ENCODE results near the gene PPP4R4. TPM values are rescaled to one million over a fixed set of nuclear protein-coding genes. Genes with fewer than 3 reads are reported as not detected.

Gene PPP4R4
- total and polyA plus RNA-seq, 2 of the 4 experiments (the other 2 are of a cell fraction): 0.17 to 0.36 TPM

- POLR2A ChIA-PET (ENCODE audit: unreplicated experiment): no interaction called here
- no peak for DNase-seq
These were observed 129.0 kb downstream of the PPP4R4 start for GRCh38 chr14:94303111-94303510.

More at GRCh38 chr14:94303111-94303510, 129.0 kb downstream of the PPP4R4 start:
- Histone ChIP-seq H2BK5ac (ENCODE audit: low read depth, low read length, poor library complexity, severe bottlenecking) (no peak overlapping the region), H3K4ac (ENCODE audit: low read depth, low read length) (no peak overlapping the region), H3K9me3 (ENCODE audit: control insufficient read depth, insufficient read depth, low read length) (peaks cover 10% of the 10 kb centered on the region), H2AK5ac (ENCODE audit: low read depth, low read length) (no peak overlapping the region), H3K23ac (ENCODE audit: low read depth, low read length) (no peak overlapping the region), H3K18ac (ENCODE audit: low read depth, low read length) (no peak overlapping the region), H2AK9ac (replicated peaks; ENCODE audit: low read depth, low read length, poor library complexity) (no peak overlapping the region), H3K4me3 (ENCODE audit: insufficient read depth, low read depth, low read length) (no peak overlapping the region), H3K27me3 (ENCODE audit: control insufficient read depth, insufficient read depth, low read length) (no peaks in the 10 kb centered on the region), H3K9ac (ENCODE audit: low read depth, low read length) (no peak overlapping the region), H3K14ac (replicated peaks; ENCODE audit: low read depth, low read length) (no peak overlapping the region), H3K79me1 (ENCODE audit: low read depth in 1 of 2, low read length in 2 of 2) (no peaks in the 10 kb centered on the region), H4K20me1 (ENCODE audit: insufficient read depth, low read length) (no peaks in the 10 kb centered on the region), H2BK120ac (ENCODE audit: low read depth, low read length) (no peak overlapping the region), H4K5ac (ENCODE audit: low read depth, low read length) (no peak overlapping the region), H3K27ac (ENCODE audit: insufficient read depth, low read length) (no peak overlapping the region), H3K4me2 (ENCODE audit: low read depth, low read length) (no peak overlapping the region), H2BK15ac (ENCODE audit: low read depth, low read length) (no peak overlapping the region), H3K9me1 (ENCODE audit: insufficient read depth, low read length) (no peaks in the 10 kb centered on the region), H4K8ac (ENCODE audit: low read depth in 2 of 2, low read length in 2 of 2) (no peak overlapping the region), H3K56ac (ENCODE audit: extremely low read depth, insufficient read depth, low read length) (no peak overlapping the region), H3K36me3 (ENCODE audit: control insufficient read depth, insufficient read depth, low read length) (no peaks in the 10 kb centered on the region), H4K91ac (ENCODE audit: insufficient read depth, low read depth, low read length) (no peak overlapping the region), H2BK20ac (ENCODE audit: low read depth, low read length) (no peak overlapping the region), H3K4me1 (ENCODE audit: control insufficient read depth, insufficient read depth, low read length) (no peaks in the 10 kb centered on the region), H2AFZ (replicated peaks; ENCODE audit: low read length, poor library complexity) (no peak overlapping the region)
- CTCF ChIA-PET: no interaction called here
- no peak for TF ChIP-seq CTCF (conservative IDR thresholded peaks at IDR 0.05; ENCODE audit: low read depth, low read length)
- TF ChIP-seq CHD1 (IDR thresholded peaks at IDR 0.05; ENCODE audit: low read depth, low read length): no peak
- no peak for TF ChIP-seq MAZ (IDR thresholded peaks at IDR 0.05; ENCODE audit: borderline replicate concordance, low read depth, low read length)
- TF ChIP-seq MXI1 (IDR thresholded peaks at IDR 0.05; ENCODE audit: borderline replicate concordance, low read depth, low read length): no peak
- no peak for TF ChIP-seq RAD21 (IDR thresholded peaks at IDR 0.05; ENCODE audit: low read length)
- TF ChIP-seq FOS (IDR thresholded peaks at IDR 0.05; ENCODE audit: low read depth, low read length): no peak
- in situ Hi-C loops (cut with MboI; ENCODE audit: low sequenced_read_pairs): no loop called here
- WGBS, 2 experiments (ENCODE audit: extremely low coverage in 2 of 2, insufficient read length in 1 of 2): no CpG with 5 or more reads among the region's 7 CpGs
- intact Hi-C loops (cut with micrococcal nuclease): no loop called here
- BruUV-seq (replicated peaks): no TSS peak
- no peak for ATAC-seq (ENCODE audit: low read depth)
- dilution Hi-C loops (cut with HindIII; ENCODE audit: low sequenced_read_pairs, unreplicated experiment): no loop called here

All from IMR-90 (cell line).